Activated T-cell treated with anti-CD3 and anti-CD28 coated beads, Interleukin-2, amount 50 U/mL, for 1 hour (primary cell): Measurements from ENCODE around the gene ACACA.
"Not testable (repeated sequence)": the region's sequence is repeated elsewhere in the genome, so short reads cannot be mapped to it uniquely, and the experiment has no call there.

Experiments used
- DNase-seq: peaks from one replicate; pipeline ENCODE4 v3.0.0-alpha.2; 2020

Gene ACACA

GRCh38 chr17:37092071-37092470, 314.6 kb downstream of the ACACA start:
- no peak for DNase-seq

DNA sequence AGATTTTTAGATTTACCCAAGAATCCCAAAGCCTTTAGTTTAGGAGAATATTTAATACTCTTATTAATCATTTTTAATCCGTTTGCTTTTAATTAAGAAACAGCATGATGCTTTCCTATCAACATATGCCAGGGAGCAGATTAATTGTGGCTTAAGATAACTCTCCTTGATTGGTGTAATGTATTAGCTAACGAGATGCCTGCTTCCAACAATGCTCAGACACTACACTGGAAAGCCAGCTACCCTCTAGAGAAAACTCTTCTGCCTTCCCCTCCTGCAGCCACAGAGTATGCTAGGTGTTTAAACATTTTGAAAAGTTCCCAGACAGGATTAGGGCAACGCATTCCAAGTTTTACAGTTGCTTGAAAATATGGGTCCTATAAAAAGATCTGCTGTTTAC, 315.7 kb downstream of the ACACA start:
- DNase-seq, result no peak

DNA sequence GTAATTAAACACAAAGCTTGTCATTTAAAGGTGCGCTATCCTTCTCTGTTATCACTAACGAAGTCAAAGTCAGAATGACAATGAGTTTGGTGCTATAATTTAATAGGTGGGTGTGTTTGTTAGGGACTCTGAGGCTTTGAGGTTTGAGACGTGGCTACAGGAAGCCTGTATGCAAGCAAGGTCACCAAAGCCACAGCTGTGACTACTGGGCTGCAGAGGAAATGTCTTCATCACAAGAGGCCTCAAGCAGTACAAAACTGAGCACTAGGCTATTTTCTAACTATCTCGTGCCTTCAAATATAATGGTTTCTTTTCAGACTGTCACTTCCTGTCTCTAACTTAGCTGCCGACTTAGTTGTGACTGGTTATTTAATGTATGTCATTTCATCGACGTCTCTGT, 316.7 kb downstream of the ACACA start:
- peak; percentile 48 for DNase-seq

DNA sequence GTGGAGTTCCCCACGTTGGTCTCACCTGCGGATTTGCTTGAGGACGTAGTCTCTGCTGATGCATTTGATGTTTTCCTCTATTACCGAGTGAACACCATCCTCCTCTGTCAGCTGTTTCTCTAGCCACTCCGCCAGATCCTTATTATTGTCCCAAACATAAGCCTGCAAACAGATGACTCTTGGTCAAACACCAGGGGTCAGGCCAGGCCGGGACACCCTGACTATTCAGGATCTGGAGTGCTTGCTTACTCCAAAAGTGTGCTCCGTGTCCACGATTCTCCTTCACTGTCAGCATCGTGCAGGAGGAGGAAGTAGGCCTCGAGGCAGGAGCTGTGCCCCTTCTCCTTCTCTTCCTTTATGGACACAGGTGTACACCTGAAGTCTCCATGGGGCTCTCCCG, 317.7 kb downstream of the ACACA start:
- DNase-seq, result no peak

- no peak for DNase-seq
Measured at GRCh38 chr17:37088459-37088858, 318.2 kb downstream of the ACACA start.

DNA sequence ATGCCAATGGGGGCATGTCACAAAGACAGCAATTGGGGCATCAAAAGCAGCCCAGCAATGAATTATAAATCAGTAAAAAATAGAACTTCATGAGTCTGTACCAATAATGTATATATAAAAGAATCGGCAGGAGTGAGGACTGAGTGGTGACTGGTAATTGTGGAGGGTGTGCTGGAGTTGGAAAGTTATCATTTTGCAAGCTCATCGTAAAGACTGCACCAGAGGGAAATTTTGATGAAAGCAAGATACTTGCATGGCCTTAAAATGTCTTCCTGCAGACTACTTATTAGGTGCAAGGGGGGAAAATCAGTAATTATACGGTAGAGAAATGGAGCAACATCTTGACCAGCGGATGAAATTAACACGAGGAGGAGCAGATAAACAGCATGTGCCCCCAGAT, 319.0 kb downstream of the ACACA start:
- DNase-seq, result no peak

- DNase-seq, result no peak
Measured at GRCh38 chr17:37086948-37087347, 319.7 kb downstream of the ACACA start.

DNA sequence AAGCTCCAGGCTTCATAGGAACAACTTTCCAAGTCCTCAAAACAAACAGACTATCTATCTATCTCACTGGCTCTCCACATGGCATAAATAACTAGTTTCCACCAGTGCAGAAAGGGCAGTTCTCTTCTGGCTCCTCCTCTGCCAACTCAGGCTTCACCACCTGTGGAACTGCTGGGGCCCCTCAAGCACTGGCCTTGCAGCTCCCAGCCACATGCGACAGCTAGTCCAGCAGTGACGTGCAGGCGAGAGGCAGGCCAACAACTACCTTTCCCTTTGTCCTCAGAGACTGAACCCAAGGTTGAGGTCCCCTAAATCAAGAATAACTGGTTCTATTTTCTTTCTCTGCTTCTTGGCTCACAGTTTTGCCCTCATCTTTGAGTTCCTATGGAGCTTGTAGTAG, 320.3 kb downstream of the ACACA start:
- no peak for DNase-seq

- DNase-seq, result no peak
Measured at GRCh38 chr17:37084372-37084771, 322.3 kb downstream of the ACACA start.

DNA sequence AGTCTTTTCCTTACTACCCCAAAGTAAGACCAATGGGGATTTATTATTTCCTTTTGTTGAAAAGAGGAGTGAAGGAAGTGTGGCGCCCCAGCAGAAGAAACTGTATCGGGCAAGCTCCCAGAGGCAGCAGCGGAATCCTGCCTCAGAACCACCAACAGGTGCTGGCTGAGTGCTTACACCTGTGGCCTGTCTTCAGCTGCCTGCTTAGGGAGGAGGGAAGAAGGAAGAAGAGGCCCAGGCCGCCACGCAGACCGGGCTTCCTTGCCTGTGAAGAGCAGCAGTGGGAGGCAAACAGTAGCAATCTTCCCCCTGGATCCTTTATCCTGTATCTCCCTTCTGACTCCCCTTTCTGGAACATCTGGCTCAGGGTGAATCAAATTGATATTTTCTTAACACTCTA, 323.2 kb downstream of the ACACA start:
- no peak for DNase-seq

GRCh38 chr17:37082985-37083384, 323.7 kb downstream of the ACACA start:
- no peak for DNase-seq

DNA sequence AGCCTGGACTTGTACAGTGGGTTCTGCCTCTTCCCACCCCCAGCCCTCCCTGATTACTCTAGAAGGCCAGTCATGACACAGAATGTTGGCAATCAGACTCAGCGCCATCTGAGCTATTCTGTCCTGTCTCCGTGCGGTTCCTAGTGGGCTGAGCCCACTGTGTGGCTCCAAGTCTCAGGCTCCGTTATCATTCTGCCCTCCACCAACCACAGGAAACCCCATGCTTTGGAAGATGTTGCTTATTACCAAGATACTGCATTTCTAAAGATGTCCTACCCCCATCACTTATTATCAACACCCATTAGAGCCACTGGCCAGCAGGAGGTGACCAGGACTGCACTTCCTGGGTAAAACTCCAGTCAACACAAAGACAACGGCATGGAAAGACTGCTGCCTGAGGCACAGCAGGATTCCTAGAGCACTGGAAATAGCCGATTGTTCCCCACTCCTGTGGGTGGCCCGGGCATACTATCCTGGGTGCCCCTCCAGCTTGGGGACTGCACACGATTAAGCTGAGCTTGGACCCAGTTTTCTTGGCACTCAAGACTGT, 324.2 kb downstream of the ACACA start:
- DNase-seq, result no peak

DNA sequence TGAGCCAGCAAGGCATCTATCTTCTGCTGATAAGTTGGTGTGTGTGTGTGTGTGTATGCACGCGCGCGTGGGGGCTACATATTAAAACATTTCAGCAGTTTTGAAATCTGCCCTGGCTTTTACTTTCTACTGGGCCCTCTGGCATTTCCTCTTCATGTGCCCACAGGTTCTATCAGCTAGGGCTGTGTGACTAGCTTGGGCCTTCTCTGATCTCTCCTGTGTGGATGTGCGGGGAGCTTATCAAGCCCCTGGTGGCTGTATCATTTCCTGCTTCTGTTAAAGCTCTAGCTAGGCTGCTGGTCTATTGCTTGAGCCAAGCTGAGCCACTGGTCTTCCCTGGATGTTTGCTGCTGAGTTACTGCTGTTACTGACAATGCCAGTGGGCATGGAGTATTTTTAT, 325.3 kb downstream of the ACACA start:
- DNase-seq, result no peak

DNA sequence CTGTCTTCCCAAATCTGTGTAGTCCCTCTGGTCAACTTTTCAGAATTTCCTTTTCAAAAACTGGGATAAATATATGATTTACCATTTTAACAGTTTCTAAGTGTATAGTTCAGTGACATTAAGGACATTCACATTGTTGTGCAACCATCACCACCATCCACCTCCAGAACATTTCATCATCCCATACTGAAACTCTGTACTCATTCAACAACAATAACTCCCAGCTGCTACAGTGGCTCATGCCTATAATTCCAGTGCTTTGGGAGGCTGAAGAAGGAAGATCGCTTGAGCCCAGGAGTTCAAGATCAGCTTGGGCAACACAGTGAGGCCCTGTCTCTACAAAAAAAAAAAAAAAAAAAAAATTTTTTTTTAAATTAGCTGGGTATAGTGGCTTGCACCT, 326.9 kb downstream of the ACACA start:
- DNase-seq, result no peak

DNA sequence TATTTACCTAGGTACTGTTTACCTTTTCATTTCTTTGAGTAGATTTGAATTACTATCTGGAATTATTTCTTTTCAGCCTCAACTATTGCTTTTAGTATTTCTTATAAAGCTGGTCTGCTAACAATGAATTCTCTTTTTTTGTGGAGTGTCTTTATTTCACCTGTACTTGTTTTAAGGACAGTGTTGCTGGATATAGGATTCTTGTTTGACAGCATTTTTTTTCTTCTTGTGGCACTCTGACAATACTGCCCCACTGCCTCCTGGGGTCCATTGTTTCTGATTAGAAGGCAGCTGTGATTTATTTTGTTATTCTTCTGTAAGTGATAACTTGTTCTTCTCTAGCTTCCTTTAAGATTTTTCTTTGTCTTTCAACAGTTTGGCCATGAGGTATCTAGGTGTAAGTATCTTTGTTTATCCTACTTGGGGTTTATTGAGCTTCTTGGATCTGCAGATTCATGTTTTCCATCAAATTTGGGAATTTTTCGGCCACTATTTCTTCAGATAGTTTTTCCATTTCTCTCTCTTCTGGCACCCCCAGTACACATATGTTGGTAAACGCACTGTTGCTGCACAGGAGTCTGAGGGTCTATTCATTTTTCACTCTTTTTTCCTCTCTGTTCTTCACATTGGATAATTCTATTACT, 327.4 kb downstream of the ACACA start:
- no peak for DNase-seq

- DNase-seq, result not testable (repeated sequence)
Measured at GRCh38 chr17:37073464-37073863, 333.2 kb downstream of the ACACA start.

DNA sequence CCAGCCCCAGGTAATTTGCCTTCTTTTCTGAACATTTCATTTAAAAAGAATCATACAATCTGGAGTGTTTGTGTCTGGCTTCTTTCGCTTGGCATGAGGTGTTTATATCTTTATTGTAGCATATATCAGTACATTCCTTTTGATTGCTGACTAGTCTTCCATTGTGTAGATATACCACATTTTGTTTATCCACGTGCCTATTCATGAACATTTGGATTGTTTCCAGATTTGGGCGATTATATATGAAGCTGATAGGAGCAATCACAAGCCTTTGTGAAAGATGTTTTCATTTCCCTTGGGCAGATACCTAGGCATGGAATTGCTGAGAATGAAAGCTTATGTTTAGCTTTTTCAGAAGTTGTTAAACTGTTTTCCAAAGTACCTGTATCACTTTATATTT, 337.5 kb downstream of the ACACA start:
- no peak for DNase-seq

DNA sequence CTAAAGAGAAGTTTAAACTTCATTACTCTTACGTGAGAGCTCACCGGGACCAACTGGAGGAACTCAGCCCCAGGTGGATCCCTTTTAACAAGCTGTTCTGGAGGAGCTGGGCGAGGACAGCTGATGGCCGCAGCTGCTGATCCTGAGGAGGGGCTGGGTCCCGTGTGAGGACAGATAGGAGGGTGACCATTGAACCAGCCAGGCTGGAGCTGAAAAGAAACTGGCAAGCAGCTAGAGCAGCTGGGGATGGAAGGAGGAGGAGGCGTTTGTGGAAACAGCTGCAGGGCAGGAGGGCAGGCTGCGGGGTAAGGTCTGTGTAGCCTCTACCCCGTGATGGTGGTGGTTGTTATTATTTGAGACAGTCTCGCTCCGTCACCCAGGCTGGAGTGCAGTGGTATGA, 338.4 kb downstream of the ACACA start:
- no peak for DNase-seq

GRCh38 chr17:37067555-37068111, 339.0 kb downstream of the ACACA start:
- no peak for DNase-seq

DNA sequence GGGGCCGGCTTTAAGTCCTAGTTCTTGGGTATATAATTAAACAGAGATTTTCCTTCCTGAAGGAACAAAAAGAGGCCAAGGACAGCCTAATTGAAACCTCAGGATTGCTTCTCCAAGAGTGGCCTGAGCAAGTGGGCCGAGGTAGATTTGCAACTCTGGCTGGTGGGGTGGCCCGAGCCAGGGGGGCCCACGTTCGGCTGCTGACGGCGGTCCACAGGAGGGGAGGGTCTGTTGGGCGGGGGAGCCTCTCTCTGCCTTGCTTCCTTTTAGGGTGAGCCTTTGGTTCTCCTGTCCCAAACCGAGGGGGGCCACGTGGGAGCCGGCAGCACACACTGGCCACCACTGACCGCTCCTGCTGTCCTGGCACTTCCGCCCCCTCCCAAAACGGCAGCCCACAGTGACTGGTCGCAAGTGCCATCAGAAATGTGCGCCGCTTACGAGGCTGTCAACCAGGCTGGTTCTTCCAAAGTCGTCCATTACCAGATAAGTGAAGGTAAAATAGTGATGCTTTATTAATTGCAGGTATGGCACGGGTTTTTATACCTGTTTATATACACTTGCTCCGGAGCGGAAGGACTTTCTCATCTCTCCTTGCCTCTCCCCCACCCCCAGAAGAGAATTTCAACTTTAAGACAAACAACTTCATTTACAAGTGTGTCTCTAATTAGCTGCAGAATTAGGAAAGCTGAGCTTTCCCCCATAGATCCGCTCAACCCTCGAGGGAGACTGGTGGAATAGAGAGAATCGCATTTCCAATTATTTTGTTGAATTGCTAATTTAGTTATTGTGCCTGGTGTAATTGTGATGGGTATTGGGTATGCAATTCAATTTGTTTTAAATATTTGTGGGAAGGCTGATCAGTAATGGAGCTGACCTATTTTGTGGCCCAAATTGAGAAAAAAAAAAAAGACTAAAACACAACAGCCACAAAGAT, 340.0 kb downstream of the ACACA start:
- DNase-seq, result no peak

- DNase-seq, result no peak
Measured at GRCh38 chr17:37065486-37066321, 340.9 kb downstream of the ACACA start.

- no peak for DNase-seq
Measured at GRCh38 chr17:37064956-37065355, 341.7 kb downstream of the ACACA start.

DNA sequence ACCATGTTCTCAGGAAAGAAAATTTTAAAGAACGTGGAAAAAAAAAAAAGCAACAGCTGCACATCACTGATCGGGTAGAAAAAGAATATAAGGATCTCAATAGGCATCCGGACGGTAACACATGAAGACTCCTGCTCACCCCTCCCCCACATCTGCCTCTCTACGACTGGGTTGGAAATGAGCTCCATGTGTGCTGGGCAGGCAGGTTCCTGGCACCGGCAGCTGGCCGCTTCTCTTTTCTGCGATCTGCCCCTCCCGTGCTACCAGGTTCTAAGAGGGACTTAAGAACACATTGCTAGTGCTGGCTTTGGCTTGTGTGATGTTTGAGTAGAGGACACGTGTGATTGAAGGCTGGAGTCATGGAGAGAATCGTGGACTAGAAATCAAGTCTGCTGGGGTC, 342.4 kb downstream of the ACACA start:
- DNase-seq, result no peak
